Neural progenitor cell (in vitro differentiated cells): ENCODE measurements around the gene ST6GALNAC1.

Experiments used
- CTCF ChIP-seq: fragments of 200-600 bp; sonication (generic); IDR thresholded peaks from 2 replicates; pipeline ENCODE4 v1.5.1; 2017; ENCODE audit warnings: antibody characterized with exemption, mild to moderate bottlenecking
- EZH2phosphoT487 ChIP-seq: fragments of 200-600 bp; sonication (generic); IDR thresholded peaks from 2 replicates; pipeline ENCODE4 v1.6.1; 2017; ENCODE audit warnings: antibody characterized with exemption

- no peak for TF ChIP-seq CTCF
- no peak for TF ChIP-seq EZH2phosphoT487
Measured at GRCh38 chr17:76581515-76581914, 62.0 kb downstream of the ST6GALNAC1 start.
